IPS DF 6.9 (cell line): ENCODE data around the gene THBS3.
"Not testable (repeated sequence)": the region's sequence is repeated elsewhere in the genome, so short reads cannot be mapped to it uniquely, and the experiment has no call there.

ENCODE experiments used
- DNase-seq: peaks from one replicate; pipeline ENCODE4 v3.0.0-alpha.2; 2013; ENCODE audit warnings: low read depth, low spot score
- H3K27ac ChIP-seq: one replicate; pipeline ENCODE4 v1.5.1; 2013; ENCODE audit warnings: low read length, control low read depth
- H3K27me3 ChIP-seq: 2 replicates; pipeline ENCODE4 v1.6.1; 2013; ENCODE audit warnings: mild to moderate bottlenecking, low read length; ENCODE audit not compliant: control insufficient read depth, insufficient read depth
- H3K36me3 ChIP-seq: 2 replicates; pipeline ENCODE4 v1.6.1; 2013; ENCODE audit warnings: low read length; ENCODE audit not compliant: control insufficient read depth, insufficient read depth
- H3K4me1 ChIP-seq: 2 replicates; pipeline ENCODE4 v1.6.1; 2013; ENCODE audit warnings: low read length; ENCODE audit not compliant: control insufficient read depth, insufficient read depth
- H3K4me3 ChIP-seq: 2 replicates; pipeline ENCODE4 v1.5.1; 2013; ENCODE audit warnings: mild to moderate bottlenecking, low read length
- H3K9me3 ChIP-seq: 2 replicates; pipeline ENCODE4 v1.6.1; 2013; ENCODE audit warnings: low read length, inconsistent platforms; ENCODE audit not compliant: control insufficient read depth, insufficient read depth
- WGBS: extraction: QIAGEN DNeasy Blood & Tissue Kit; methylation state at CpG from one replicate; pipeline ENCODE4 v1.1.7; 2013; ENCODE audit warnings: mixed read lengths, missing lambda C conversion rate; ENCODE audit not compliant: insufficient read length, insufficient coverage; 5-methylcytosine and 5-hydroxymethylcytosine counted together

Gene THBS3

DNA sequence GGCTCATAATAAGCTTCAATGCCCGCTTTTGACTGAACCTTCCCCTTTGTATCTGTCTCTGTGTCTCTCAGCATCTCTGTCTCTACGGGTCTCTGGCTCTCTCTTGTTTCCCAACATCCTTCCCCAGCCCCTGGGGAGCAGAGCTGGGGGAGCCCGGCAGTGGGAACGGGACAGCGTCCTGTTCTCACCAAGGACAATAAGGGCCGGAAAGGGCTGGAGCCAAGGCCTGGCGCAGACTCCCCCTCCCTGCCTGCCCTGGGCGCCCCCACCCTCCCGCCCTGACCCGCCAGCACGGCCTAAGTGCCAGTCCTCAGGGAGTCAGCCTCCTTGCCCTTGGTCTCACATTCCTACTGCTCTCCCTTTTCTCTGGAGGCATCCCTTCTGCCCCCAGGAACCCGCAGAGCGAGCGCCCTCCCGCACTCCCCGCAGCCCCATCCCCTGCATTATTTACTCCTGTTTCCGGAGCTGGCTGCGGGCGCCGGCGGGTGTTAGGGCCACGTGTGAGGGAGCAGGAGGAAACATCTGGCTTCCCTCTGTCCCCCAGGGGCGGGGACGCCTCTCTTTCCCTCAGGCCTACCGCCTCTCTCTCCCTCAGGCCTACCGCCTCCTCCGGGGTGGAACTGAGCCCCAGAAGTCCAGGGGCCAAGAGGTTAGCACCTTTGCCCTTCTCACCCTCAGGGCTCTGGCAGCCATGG is 41.1 kb downstream of the THBS3 start:
- Histone ChIP-seq H3K9me3 (no peaks in the 10 kb centered on the region), H3K27me3 (no peaks in the 10 kb centered on the region), H3K27ac (no peak overlapping the region), H3K4me3 (peak overlapping the region; percentile 11; the same call in 1 of the 2 replicates), H3K4me1 (peaks cover 5% of the 10 kb centered on the region), H3K36me3 (0 out of 2 replicates have a peak, but pooled peaks cover 3% of the 10 kb centered on the region)
- no CpG with 5 or more reads among the region's 27 CpGs for WGBS
- DNase-seq, result no peak

DNA sequence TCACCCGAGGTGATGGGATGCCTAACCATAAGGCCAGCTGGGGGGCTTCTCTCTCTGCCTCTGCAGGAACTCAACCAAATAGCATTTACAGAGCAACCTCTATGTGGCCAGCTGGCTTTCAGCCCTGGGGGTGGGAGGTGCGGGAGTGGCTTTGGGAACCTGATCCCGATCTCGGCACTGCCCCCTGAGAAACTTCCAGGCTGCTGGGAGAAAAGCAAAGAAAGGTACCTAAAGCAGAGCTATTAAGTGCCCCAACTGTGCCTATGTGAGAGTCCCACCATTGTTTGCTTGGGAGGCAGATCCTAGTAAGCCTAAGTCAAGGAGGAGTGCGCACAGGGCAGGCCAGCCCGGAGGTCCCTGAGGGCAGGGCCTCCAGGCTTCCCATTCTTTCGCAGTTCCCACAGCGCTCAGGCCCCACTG is 41.6 kb downstream of the THBS3 start:
- Histone ChIP-seq H3K27ac (no peak overlapping the region), H3K27me3 (no peaks in the 10 kb centered on the region), H3K4me1 (peaks cover 5% of the 10 kb centered on the region), H3K9me3 (no peaks in the 10 kb centered on the region), H3K4me3 (no peak overlapping the region; the same call in 1 of the 2 replicates), H3K36me3 (0 out of 2 replicates have a peak, but pooled peaks cover 3% of the 10 kb centered on the region)
- DNase-seq, result no peak
- WGBS, result no CpG with 5 or more reads among the region's 8 CpGs

DNA sequence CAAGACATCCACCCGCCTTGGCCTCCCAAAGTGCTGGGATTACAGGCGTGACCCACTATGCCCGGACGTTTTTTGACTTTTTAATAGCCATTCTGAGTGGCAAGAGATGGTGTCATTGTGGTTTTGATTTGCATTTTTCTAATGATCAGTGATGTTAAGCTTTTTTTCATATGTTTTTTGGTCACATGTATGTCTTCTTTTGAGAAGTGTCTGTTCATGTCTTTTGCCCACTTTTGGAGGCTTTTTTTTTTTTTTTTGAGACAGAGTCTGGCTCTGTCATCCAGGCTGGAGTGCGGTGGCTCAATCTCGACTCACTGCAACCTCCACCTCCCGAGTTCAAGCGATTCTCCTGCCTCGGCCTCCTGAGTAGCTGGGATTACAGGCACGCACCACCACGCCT is 43.1 kb downstream of the THBS3 start:
- not testable (repeated sequence) for DNase-seq, H3K27ac ChIP-seq, H3K4me1 ChIP-seq, H3K36me3 ChIP-seq, H3K4me3 ChIP-seq, H3K9me3 ChIP-seq, H3K27me3 ChIP-seq
- WGBS, result no CpG with 5 or more reads among the region's 11 CpGs

DNA sequence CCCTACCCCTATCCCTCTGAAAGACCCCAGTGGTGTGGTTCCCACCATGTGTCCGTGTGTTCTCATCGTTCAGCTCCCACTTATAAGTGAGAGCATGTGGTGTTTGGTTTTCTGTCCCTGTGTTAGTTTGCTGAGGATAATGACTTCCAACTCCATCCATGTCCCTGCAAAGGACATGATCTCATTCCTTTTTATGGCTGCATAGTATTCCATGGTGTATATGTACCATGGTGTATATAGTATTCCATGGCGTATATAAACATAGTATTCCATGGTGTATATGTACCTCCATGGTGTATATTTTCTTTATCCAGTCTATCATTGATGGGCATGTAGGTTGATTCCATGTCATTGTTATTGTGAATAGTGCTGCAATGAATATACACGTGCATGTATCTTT is 43.9 kb downstream of the THBS3 start:
- H3K27me3 ChIP-seq, H3K4me1 ChIP-seq, H3K9me3 ChIP-seq, H3K36me3 ChIP-seq, H3K4me3 ChIP-seq, DNase-seq, H3K27ac ChIP-seq: not testable (repeated sequence)
- no CpG with 5 or more reads among the region's 4 CpGs for WGBS

DNA sequence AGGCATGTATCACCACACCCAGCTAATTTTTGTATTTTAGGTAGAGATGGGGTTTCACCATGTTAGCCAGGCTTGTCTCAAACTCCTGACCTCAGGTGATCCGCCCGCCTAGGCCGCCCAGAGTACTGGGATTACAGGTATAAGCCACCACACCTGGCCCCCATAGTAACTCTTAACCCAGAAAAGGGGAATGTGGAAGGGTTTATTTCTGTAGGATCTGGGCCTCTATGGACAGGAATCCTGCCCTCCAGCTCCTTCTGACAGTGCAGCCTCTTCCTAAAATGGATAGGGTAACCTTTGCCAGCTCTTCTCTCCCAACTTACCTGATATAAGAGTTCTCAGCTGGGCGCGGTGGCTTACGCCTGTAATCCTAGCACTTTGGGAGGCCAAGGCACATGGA is 45.1 kb downstream of the THBS3 start:
- not testable (repeated sequence) for H3K4me1 ChIP-seq, H3K9me3 ChIP-seq, H3K27me3 ChIP-seq, H3K27ac ChIP-seq, H3K4me3 ChIP-seq, DNase-seq, H3K36me3 ChIP-seq
- WGBS, result no CpG with 5 or more reads among the region's 6 CpGs

DNA sequence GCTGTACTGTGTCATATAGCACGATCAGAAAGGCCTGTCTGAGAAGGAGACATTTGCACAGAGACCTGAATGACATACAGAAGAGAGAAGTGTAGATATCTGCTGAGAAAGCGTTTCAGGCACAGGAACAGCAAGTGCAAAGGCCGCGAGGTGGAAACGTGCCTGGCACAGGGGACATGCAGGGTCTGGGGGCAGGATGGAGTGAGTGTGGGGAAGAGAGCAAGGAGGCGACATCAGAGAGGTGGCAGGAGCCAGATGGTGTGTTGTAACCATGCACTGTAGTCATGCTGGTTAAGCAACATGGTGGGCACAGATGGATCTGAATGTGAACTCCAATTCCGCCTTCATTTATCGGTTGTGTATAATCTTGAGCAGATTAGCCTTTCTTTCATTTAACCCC is 47.6 kb downstream of the THBS3 start:
- Histone ChIP-seq H3K36me3 (no peaks in the 10 kb centered on the region), H3K9me3 (no peaks in the 10 kb centered on the region), H3K27me3 (no peaks in the 10 kb centered on the region), H3K27ac (no peak overlapping the region), H3K4me1 (no peaks in the 10 kb centered on the region), H3K4me3 (no peak overlapping the region)
- DNase-seq, result no peak
- no CpG with 5 or more reads among the region's 8 CpGs for WGBS

DNA sequence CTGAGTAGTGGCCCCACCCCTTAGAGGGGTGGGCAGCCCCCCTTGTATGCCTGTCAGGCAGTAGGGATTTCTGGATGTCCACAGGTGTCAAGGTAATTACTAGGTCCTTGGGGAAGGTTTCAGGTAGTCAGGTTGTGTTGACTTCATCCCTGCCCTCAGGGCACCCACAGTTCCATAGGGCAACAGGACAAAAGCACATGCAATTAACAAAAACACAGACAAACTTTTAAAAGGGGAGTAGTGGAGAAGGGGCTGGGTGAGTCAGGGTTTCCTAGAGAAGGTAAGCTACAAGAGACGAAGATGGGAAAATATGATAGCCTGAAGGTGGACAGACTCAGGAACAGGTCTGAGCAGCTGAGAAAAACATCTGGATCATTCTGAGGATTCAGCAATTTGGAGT is 48.7 kb downstream of the THBS3 start:
- Histone ChIP-seq H3K4me3 (no peak overlapping the region), H3K27me3 (no peaks in the 10 kb centered on the region), H3K27ac (no peak overlapping the region), H3K36me3 (no peaks in the 10 kb centered on the region), H3K9me3 (no peaks in the 10 kb centered on the region), H3K4me1 (no peaks in the 10 kb centered on the region)
- no peak for DNase-seq
- whole genome bisulfite sequencing, result no CpG with 5 or more reads among the region's 1 CpG

DNA sequence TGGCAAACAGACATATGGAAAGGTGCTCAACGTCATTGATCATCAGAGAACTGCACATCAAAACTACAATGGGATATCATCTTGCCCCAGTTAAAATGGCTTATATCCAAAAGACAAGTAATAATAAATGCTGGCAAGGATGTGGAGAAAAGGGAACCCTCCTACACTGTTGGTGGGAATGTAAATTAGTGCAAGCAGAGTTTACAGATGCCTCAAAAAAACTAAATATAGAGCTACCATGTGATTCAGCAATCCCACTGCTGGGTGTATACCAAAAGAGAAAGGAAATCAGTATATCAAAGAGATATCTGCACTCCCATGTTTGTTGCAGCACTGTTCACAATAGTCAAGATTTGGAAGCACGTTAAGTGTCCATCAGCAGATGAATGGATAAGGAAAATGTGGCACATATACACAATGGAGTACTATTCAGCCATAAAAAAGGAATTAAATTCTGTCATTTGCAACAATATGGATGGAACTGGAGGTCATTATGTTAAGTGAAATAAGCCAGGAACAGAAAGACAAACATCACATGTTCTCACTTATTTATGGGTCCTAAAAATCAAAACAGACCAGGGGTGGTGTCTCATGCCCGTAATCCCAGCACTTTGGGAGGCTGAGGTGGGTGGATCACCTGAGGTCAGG is 51.6 kb downstream of the THBS3 start:
- H3K27me3 ChIP-seq, H3K27ac ChIP-seq, H3K9me3 ChIP-seq, H3K4me3 ChIP-seq, DNase-seq, H3K36me3 ChIP-seq, H3K4me1 ChIP-seq: not testable (repeated sequence)
- no CpG with 5 or more reads among the region's 3 CpGs for WGBS
